Urothelium cell line (cell line): ENCODE measurements around the gene CADM1.

Experiments
- DNase-seq: peaks from one replicate; pipeline ENCODE4 v3.0.0; 2011; ENCODE audit warnings: low spot score, mixed read lengths
- FAIRE-seq: peaks from 2 replicates; lab custom pipeline; 2011; peaks lifted over from hg19 to GRCh38; lab: Jason Lieb, UNC

Gene CADM1

DNA sequence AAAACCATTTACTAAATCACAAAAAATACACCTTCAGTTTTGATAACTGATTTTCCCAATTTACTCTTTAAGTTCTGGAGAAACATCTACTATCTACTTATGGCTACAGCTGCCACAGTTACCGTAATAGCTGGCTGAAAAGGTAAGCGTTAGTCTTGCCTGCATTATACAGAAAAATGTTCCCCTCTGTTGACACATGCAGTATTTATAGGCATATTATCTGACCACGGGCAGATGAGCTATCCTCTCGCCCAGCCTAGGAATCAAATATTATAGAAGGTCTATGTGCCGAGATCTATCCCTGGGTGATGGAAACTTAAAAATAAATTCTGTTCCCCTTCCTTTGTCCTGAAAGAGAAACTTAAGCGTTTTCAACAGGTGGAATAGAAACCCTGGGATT lies 283.8 kb downstream of the CADM1 start:
- FAIRE-seq (no peak), DNase-seq (no peak)

DNA sequence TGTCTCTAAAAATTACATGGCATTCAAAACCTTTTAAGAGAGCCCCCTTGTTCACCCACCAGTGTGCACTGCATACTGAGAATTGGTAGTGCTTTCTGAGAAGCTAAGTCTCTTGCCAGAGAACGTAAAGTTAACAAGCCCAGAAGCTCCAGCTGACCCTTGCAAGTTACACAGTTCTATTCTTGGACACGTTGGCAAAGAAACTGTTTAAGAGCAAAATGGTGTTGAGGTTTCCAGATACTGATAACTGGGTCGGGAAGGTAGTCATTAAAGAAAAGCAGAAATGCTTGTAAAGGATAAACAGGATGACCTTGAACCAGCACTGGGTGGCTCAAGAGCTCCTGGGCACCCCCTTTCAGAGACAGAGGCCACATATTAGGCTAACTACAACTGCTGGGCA lies 284.8 kb downstream of the CADM1 start:
- FAIRE-seq, result no peak
- no peak for DNase-seq

DNA sequence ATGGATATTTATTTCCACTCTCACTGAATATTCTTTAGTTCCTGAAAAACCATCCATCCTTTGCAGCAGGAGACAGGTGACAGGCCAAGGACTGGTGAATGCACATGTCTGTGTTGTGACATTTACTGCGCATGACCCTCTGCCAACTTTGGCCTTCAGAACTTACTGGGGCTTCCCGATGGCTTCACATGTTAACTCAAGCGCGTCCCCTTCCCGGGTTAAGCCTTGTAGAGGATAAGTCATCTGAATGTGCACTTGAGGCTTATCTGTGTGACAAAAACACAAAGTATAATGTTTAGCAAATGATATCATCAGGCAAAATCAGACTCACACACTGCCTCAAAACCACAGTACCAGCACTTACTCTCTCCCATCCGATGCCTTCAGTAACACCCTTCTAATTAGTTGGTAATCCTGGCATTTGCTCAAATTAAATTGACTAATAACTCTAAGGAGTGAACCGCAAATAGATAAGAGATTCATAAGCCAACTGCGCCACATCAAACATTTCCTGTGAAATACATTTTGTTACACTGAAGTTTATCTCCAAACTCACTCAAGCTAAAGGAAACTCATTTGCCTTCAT lies 286.4 kb downstream of the CADM1 start:
- FAIRE-seq (no peak), DNase-seq (no peak)

DNA sequence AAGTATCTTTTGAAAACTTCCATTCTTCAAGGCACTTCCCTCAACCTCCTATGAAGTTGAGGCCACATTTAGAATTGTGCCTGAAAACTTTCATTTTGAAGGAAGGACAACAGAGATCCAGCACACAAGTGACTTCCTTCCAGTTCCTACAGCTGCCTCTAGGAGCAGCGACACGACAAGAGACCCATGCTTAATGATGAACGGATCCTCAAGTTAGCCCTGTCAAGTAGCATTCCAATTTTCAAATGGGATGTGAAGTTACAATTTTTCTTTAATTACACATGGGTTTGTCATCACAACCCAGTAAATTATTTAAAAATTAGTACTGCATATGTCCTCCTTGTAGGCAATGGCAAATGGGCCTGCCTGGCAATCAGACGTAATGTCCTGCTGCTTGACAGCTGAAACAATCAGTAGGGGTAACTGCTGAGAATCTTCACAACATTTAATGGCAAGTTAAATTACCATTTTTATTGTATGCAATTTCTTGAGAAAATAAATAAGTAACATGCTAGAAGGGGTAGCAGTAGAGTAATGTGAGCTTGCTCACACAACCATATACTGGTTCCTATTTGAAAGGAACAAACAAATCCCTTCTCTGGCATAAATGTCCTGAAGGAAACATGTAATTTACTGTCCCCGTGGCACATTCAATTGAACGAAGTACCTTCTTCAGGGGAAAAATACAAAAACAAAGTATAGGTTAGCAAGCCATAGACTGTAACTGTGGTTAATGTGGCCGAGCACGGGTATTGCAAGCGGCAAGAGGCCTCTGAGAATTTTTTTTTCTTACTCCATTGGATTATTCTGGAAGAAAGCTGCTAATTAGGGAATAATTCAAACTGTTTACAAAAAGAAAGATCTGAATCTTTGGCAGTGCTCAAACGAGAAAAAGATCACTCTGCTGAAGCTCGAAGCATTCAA lies 288.3 kb downstream of the CADM1 start:
- FAIRE-seq, result no peak

DNA sequence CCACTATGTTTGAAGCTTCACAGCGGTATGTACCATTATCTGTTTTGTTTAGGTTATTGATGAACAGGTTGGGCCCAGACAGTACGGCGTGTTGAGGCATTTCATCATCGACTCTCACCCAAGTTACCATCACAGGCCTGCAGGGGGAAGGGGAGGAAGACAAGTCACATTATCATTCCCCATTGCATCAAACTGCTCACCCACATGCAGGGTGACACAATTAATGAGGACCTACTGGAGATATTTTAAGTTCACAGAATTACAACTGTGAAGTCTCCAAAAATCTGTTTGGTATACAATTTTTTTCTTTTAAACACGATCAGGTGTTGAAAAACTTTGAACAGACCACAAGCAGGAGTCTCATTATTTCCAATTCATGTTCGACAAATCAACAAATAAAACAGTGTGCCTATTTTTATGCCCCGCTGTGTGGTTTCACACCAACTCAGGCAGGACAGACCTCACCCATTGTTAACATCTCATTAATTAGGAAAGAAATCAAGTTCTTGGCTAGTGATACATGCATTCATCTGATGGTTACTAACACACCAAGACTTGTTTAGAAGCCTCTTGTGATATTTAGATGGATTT lies 289.5 kb downstream of the CADM1 start:
- DNase-seq (no peak), FAIRE-seq (no peak)

More for the DNA sequence above, 288.3 kb downstream of the CADM1 start:
- DNase-seq, result peak; percentile 22

DNA sequence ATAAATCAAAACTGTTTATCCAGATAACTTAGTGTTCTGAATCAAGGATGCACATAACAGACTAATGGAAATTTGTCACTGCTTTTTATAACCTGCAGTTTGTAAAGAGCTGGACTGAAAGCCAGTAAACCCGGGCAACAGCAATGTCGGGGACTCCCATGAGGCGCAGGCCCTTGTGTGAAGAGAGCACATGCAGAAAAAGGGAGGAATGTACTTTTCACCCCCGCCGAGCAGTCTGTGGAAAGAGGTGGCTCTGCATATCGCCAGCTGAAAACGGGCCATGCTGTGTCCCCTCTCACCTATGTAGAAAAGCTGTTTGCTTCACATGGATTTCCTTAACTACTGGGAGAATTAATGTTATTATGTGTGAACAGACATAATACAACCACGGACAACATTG lies 291.2 kb downstream of the CADM1 start:
- FAIRE-seq, result no peak
- DNase-seq, result no peak

DNA sequence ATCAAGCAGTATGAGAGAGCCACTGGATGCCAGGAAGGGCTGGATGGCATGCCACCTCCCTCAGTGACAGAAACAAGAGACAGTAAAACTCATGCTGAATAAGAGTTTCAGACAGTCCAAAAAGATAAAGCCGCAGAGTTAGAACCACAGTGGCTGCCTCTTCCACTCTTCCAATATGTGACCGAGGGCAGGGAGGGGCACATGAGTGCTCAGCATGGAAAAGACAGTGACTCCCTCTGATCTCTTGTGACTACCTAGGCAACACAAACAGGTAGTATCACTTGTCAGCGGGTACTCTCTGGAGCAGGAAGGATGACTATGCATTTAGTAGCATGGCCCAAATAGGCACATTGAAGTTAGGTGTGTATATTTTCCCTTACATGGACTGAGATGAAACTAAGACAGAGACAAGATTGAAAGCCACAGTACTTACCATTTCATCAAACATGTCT lies 295.4 kb downstream of the CADM1 start:
- no peak for FAIRE-seq
- DNase-seq, result no peak

DNA sequence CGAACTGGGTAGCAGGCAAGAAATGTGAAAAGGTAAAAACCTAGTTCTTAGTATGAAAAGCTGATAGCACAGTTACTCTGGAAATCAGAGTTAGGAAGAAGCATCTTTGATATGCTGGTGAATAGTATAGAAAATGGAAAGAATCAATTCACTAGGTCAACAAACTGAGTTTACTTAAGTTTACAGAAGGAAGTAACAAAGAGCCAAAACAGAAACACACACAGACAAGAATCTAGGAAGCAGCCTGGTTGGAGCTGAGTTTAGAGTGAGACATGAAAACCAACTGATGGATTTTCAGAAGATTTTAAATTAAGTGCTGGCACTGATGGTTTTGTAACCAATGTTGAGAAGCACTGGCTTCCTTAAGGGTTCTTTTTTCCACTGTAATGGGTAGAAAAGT lies 296.3 kb downstream of the CADM1 start:
- DNase-seq, result no peak
- FAIRE-seq, result no peak

DNA sequence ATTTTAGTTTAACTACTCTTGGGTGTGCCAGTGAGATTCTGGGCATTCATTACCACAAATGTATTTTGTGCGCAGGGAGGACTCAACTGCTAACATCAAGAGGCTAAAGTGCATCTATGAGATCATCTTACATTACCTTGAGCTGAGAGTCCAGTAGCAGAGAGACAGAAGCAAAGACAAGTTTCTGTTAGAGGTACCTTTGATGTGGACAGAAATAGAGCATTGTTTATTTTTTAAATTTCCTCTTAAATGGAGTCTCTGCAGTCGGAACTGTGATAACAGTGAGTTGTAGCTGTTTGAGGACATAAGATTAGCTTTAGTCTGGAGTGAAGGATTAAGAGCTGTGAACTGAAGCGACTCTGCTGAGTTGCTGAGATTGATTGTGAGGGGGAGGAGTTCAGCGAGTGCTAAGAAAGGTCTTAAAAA lies 297.0 kb downstream of the CADM1 start:
- no peak for FAIRE-seq
- DNase-seq, result no peak

DNA sequence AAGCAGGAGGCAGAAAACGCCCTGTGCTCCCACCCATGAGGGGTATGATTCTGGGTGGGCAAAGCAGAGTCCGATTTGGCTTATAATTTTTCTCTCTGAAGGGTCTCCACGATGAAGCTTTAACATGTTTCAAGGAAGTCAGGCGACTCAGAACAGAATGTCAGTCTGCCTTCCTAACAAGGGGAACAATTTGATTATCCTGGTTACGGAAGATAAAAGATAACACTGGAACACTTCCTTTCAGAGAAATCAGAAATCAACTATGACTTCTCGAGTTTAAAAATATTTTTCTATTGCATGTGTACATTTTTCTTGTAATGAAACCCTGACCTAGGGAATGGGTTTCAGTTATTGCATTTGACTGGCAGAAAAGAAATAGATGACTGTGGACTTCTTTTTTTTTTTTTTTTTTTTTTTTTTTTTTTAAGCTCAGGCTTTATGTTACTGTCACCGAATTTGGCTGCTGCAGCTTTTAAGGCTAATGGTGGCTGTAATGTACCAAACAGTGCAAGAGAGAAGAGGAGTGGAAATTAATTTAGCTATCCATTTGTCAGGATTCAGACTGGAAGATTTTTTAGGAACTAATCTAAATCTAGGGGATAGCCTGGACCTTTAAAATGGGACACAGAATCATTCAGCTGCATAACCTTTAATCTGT lies 297.7 kb downstream of the CADM1 start:
- DNase-seq (no peak), FAIRE-seq (no peak)

DNA sequence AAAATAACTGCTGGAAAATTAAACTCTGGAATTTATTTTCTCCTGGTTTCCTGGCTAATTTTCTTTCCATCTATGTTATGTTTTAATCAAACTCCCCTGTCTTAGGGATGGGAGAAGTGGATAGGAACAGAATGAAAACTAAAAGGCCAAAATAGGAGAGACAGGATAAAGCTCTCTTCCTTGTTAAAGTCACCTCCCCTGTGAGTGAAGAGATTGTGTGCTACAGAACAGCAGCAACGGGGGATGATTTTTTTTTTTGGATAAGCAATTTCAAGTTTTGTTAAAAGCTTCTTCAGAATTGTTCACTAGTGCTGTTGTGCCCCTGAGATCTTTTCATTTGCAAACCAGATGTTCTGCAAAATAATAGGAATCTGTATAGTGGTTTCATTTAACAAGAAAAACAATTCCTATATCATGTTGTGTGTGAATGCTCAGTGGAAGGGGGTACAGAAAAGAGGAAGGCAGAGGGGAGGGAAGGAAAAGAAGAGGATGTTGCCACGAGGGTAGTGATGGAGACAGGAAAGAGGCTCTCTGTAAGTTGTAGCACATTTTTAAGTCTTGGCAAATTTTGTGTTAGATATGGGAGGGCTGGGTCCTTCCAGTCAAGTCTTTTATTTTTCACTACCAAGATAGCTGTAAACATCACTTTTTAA lies 301.2 kb downstream of the CADM1 start:
- no peak for DNase-seq
- no peak for FAIRE-seq

DNA sequence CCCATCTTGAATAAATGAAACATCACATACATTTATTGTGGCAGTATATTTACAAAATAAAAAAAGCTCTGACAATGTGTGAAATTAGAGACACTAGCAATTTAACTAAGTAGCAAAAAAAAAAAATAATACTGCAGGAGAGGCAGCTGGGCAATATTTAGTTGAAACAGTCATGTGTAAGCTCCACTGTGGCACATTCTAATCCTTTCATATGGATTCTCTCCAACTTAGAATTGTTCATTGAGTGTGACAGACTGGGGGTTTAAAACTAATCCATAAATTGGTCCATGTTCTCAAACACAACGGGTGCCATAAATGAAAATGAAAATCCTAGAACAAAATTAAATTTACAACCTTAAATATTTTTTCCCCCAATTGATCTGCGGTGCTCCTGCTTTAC lies 302.1 kb downstream of the CADM1 start:
- DNase-seq (no peak), FAIRE-seq (no peak)

DNA sequence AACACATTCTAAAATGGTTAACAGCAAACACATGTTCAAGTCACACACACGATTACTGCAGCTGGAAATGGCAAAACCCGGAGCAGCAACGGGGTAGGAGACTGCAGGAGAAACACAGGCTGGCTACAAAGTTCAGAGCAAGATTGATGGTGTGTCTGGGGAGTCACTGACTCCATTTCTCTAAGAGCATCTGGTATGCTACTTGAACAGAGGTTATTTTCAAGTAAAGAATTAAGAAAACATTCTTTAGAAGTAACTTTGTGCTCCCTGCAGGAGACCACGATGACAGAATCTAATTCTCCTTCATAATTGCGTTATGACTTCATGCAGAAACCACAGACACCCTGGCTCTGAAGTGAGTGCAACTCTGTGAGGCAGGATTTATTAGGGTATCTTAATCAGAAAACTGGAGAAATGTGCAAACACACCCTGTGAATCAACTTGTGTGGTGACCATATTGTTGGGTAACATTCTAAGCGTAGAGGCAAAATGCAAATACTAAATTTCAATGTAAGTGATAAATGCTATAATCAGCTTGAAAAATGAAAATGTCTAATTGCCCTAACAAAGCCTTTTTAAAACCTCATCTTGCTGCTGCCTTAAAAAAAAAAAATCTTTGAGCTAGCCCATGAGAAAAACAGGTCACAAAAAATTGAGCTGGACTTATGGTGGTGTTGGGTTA lies 303.0 kb downstream of the CADM1 start:
- DNase-seq (peak; percentile 20), FAIRE-seq (peak; percentile 74)

DNA sequence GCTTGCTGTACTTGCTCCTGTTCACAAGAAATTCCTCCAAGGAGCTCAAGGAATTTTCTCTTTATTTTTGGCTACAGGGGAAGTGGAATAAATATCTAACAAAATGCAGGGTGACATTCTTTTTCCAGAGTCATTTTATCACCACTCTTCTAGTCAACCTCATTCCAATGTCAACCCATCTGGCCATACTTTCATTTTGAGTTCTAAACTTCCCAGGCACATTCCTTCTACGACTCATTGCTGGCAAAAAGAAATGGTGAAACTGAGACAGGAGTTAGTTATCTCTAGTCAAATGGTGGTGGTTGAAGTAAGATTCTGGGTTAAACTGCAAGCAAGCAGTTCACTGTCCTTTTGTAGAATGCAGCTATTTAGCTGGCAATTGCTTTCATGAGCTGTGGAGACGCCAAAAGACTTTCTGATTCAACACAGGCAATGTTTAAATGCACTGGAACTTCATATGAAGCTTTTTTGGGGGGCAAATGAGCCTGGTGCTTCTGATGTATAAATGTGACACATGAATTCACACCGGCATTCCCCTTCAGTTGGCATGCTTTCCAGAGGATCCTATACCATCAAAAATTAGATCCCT lies 304.6 kb downstream of the CADM1 start:
- no peak for FAIRE-seq
- no peak for DNase-seq

DNA sequence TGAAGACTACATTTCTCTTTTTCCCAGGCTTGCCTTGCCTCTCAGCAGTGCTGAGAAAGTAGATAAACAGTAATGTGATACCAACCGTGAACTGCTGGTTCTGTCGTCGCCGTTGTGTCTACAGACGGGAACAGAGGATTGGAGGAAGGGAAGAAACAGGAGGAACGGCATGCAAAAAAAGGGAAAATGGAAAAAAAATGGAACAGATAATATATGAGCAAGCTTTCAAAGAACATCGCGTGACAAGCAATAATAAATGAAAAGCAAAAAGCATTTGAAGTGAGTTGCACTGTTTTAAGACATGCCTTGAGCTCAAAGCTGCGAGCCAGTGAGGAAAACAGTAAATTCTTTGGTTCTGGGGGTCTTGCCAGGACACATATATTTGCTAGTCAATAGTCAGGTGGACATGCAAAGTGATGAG lies 305.9 kb downstream of the CADM1 start:
- DNase-seq (no peak), FAIRE-seq (no peak)

DNA sequence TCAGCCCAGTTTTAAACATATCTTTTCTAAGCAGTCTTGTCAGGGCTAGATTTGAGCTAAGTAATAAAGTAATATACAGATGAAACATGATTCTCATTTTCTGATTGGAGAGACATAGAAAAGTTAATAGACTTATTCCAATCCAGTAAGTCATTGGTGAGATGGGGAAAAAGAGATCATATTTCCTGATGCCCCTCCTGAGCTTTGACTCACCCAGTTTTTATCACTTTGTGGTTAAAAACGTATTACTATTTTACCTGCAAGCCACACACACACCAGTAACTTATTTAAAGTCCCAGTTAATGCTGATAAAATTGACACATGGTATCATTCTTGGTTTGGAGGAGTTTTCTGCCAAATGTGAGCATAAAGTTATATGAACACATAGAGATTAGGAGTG lies 306.8 kb downstream of the CADM1 start:
- DNase-seq, result no peak
- no peak for FAIRE-seq

DNA sequence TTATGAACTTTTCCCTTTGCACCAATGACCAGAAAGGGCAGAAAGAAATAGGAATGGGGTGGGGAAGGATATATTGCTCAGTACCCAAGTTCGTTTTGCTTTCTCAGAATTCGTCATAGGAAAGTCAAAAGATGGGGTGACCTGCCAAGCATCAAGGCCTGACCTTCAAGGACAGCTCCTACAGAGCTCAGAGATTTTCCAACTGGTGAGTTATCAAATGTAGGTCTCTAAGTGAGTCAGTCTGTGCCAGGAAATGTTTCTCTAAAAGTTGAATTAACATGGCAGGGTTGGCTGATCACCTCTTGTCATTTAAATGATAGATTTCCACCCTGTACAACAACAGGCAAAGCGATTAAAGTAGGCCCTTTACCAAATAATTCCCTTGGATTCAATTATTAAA lies 307.2 kb downstream of the CADM1 start:
- DNase-seq (no peak), FAIRE-seq (no peak)

DNA sequence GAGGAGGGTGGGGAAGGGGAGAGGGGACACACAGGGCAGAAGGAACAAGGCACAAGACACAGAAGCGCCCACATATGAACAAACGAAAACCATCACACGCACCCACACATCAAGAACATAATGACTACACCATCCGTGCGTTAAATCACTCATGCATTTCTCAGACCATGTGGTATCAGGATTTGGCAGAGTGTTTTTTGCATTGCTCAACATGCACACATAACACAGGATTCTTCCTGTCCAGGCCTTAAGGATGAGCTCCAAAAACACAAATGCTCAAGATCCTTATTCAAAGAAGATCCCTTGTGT lies 309.5 kb downstream of the CADM1 start:
- DNase-seq (no peak), FAIRE-seq (no peak)

DNA sequence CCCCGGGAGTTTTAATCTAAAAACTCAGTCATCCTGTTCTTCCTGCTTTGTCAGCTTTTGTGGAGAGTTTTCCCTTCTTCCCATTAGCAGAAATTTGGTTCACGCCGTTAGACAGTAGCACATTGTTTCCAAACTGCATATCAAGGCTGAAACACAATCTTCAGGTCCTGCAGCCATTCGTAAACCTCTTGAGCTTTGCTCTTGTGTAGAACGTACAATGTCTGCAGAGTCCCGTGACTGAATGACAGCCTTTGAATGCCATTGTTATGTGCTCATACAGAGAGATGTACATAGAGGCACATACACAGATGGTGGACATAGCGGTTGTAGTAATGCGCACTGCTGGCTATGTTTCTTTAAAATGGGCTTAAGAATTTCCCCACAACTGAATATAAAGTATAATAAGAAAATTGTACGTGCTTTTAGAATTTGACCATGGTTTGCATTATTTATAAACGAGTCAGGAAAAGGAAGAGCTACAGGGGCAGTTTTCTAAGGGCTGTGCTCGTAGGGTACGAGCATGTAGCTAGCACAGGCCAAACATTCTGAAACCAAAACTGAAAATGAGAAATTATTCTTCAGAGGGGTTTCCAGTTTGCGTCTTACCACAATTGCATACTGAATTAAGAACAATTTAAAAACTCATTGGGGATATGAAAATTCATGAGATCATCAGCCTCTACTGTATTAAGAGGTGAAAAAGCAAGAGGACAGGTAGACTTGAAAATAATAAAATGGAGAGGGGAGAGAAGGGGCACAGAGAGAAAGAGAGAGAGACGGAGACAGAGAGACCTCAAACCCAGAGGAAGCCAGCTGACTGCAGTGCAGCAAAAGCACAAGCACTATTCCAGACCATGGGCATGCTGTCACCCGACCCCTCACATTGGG lies 310.1 kb downstream of the CADM1 start:
- DNase-seq (no peak), FAIRE-seq (peak; percentile 40)
